Smooth muscle cell (in vitro differentiated cells): ENCODE measurements around the gene FAAP100. TPM values are rescaled to one million over a fixed set of nuclear protein-coding genes. Genes with fewer than 3 reads are reported as not detected.

Experiments
- DNase-seq: peaks from one replicate; lab custom pipeline; 2025; ENCODE audit not compliant: unreplicated experiment; lab: John Stamatoyannopoulos, UW
- H2AFZ ChIP-seq: fragments of 200-600 bp; sonication (generic); 2 replicates; pipeline ENCODE4 v1.6.0; 2016; ENCODE audit warnings: antibody characterized with exemption, low read depth, mild to moderate bottlenecking
- H3F3A ChIP-seq: fragments of 200-600 bp; sonication (generic); 2 replicates; pipeline ENCODE4 v1.6.0; 2017; ENCODE audit warnings: antibody characterized with exemption, low read depth
- H3K27ac ChIP-seq: fragments of 200-600 bp; sonication (generic); 2 replicates; pipeline ENCODE4 v1.5.1; 2016; ENCODE audit warnings: low read depth, mild to moderate bottlenecking
- H3K27me3 ChIP-seq: fragments of 200-600 bp; sonication (generic); 2 replicates; pipeline ENCODE4 v1.6.1; 2016; ENCODE audit warnings: low read depth, mild to moderate bottlenecking
- H3K36me3 ChIP-seq: fragments of 200-600 bp; sonication (generic); 2 replicates; pipeline ENCODE4 v1.5.1; 2016; ENCODE audit warnings: low read depth
- H3K4me1 ChIP-seq: fragments of 200-600 bp; sonication (generic); 2 replicates; pipeline ENCODE4 v1.5.1; 2016; ENCODE audit warnings: low read depth
- H3K4me2 ChIP-seq: fragments of 200-600 bp; sonication (generic); 2 replicates; pipeline ENCODE4 v1.6.0; 2016; ENCODE audit warnings: mild to moderate bottlenecking
- H3K4me3 ChIP-seq: fragments of 200-600 bp; sonication (generic); 2 replicates; pipeline ENCODE4 v1.5.1; 2016; ENCODE audit warnings: mild to moderate bottlenecking
- H3K79me2 ChIP-seq: fragments of 200-600 bp; sonication (generic); 2 replicates; pipeline ENCODE4 v1.6.0; 2016; ENCODE audit warnings: low read depth, mild to moderate bottlenecking
- H3K9ac ChIP-seq: fragments of 200-600 bp; sonication (generic); 2 replicates; pipeline ENCODE4 v1.6.0; 2016; ENCODE audit warnings: low read depth
- H3K9me3 ChIP-seq: fragments of 200-600 bp; sonication (generic); replicated peaks from 2 replicates; pipeline ENCODE4 v1.5.1; 2016; ENCODE audit warnings: low read depth
- H4K20me1 ChIP-seq: fragments of 200-600 bp; sonication (generic); 2 replicates; pipeline ENCODE4 v1.6.0; 2016; ENCODE audit warnings: low read depth
- CTCF ChIP-seq: fragments of 200-600 bp; sonication (generic); IDR thresholded peaks from 2 replicates; pipeline ENCODE4 v1.5.1; 2017; ENCODE audit warnings: borderline replicate concordance, mild to moderate bottlenecking, antibody characterized with exemption; ENCODE audit not compliant: insufficient read depth, poor library complexity, severe bottlenecking
- WGBS: methylation state at CpG from one replicate; pipeline ENCODE4 v1.1.7; 2016; ENCODE audit warnings: low lambda C conversion rate; 5-methylcytosine and 5-hydroxymethylcytosine counted together
- polyA plus RNA-seq: library from polyadenylated mRNA; unstranded; fragments of >200 nt; fragmentation: Nextera tagmentation; extraction: Ambion mirVana; gene quantifications from 2 replicates; pipeline ENCODE4 v1.2.1, GENCODE V29; 2016
- total RNA-seq: library from RNA; depleted of rRNA; stranded (reverse); fragments of >200 nt; gene quantifications from 2 replicates; pipeline ENCODE4 v1.2.3, GENCODE V29; 2014

The FAAP100 gene
- total and polyA plus RNA-seq, 2 experiments from 2014 or later: 17.9 to 28.5 TPM

- Histone ChIP-seq H4K20me1 (peaks cover 39% of the 10 kb centered on the region), H3K27me3 (no peaks in the 10 kb centered on the region), H3K4me3 (no peak overlapping the region), H3K79me2 (peaks cover 33% of the 10 kb centered on the region), H3K4me2 (no peak overlapping the region), H3K9ac (no peak overlapping the region), H3K27ac (no peak overlapping the region), H3K9me3 (no peaks in the 10 kb centered on the region), H3K36me3 (no peaks in the 10 kb centered on the region), H3K4me1 (peaks cover 11% of the 10 kb centered on the region), H3F3A (peaks cover 9% of the 10 kb centered on the region), H2AFZ (no peak overlapping the region)
- DNase-seq: no peak
- WGBS: 85% methylated on average over 8 of the region's 8 CpGs
- no peak for TF ChIP-seq CTCF
These were observed 22.4 kb upstream of the FAAP100 start for GRCh38 chr17:81574643-81574956.

GRCh38 chr17:81573794-81574642 is 21.9 kb upstream of the FAAP100 start:
- Histone ChIP-seq H3K27ac (no peak overlapping the region), H3K36me3 (no peaks in the 10 kb centered on the region), H3K4me2 (no peak overlapping the region), H3F3A (peaks cover 14% of the 10 kb centered on the region), H3K4me1 (peaks cover 11% of the 10 kb centered on the region), H3K4me3 (no peak overlapping the region), H2AFZ (no peak overlapping the region), H3K27me3 (no peaks in the 10 kb centered on the region), H3K9ac (no peak overlapping the region), H3K79me2 (peaks cover 33% of the 10 kb centered on the region), H4K20me1 (peaks cover 33% of the 10 kb centered on the region), H3K9me3 (no peaks in the 10 kb centered on the region)
- DNase-seq: no peak
- WGBS: 78% methylated on average over 17 of the region's 17 CpGs
- no peak for TF ChIP-seq CTCF

- H3K4me3 ChIP-seq: no peak overlapping the region
- TF ChIP-seq CTCF: no peak
- peaks cover 20% of the 10 kb centered on the region for H3F3A ChIP-seq
- H3K36me3 ChIP-seq: no peaks in the 10 kb centered on the region
- peaks cover 26% of the 10 kb centered on the region for H3K79me2 ChIP-seq
- no peaks in the 10 kb centered on the region for H3K27me3 ChIP-seq
- no peak overlapping the region for H3K9ac ChIP-seq
- H3K27ac ChIP-seq: no peak overlapping the region
- DNase-seq: no peak
- peaks cover 12% of the 10 kb centered on the region for H3K4me1 ChIP-seq
- H4K20me1 ChIP-seq: peaks cover 21% of the 10 kb centered on the region
- no peak overlapping the region for H3K4me2 ChIP-seq
- 95% methylated on average over 12 of the region's 12 CpGs for WGBS
- H3K9me3 ChIP-seq: no peaks in the 10 kb centered on the region
- no peak overlapping the region for H2AFZ ChIP-seq
These were observed 20.5 kb upstream of the FAAP100 start for GRCh38 chr17:81572563-81573168.
